Measurements from ENCODE around the gene SLC39A9.

DNA sequence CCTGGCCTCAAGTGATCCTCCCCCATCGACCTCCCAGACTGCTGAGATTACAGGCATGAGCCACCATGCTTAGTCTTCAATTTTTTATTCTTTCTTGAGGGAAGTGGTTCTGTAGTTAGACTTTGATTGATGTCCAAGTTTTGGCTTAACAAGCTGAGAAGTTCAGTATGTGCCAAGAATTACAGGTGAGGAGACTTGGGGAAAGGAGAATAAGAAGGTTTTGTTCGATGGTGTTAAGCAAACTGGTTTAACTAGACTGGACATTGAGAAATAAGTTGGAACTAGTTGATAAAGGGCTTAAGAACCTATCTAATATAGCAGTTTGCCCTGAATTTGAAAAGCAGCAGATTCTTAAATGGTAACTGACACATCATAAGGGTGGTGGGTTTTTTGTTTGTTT lies 53.4 kb downstream of the SLC39A9 start:
- TF ChIP-seq EZH2 (IDR thresholded peaks at IDR 0.05; ENCODE audit: insufficient read depth, poor library complexity, severe bottlenecking) (no peak), EZH2phosphoT487 (IDR thresholded peaks at IDR 0.05; ENCODE audit: insufficient read depth, low read depth) (no peak)
